Upper lobe of left lung (tissue), 4 donors: ENCODE data around the gene CRELD2.

Experiments
- EP300 ChIP-seq, 4 donors: sonication (generic); formaldehyde crosslinking; IDR thresholded peaks; one replicate each; pipeline ENCODE4 v1.5.1; 2017; ENCODE audit warnings: antibody characterized with exemption in 4 of 4, control low read depth in 2 of 4
- POLR2A ChIP-seq, 4 donors: fragments of 450-650 bp; IDR thresholded peaks; one replicate each; pipeline ENCODE4 v1.5.1; 2016 to 2017; ENCODE audit warnings: antibody characterized with exemption in 4 of 4, mild to moderate bottlenecking in 2 of 4
- POLR2AphosphoS5 ChIP-seq, 2 donors: sonication (generic); formaldehyde crosslinking; IDR thresholded peaks; one replicate each; pipeline ENCODE4 v1.5.1; 2017; ENCODE audit warnings: antibody characterized with exemption in 2 of 2
- TF ChIP-seq, protein P1 (sequence below), 6 experiments: fragments of 450-650 bp in 4 of 6; fragments of 200-600 bp in 2 of 6; sonication (generic) in 2 of 6; IDR thresholded peaks; one replicate each; pipeline ENCODE4 v1.5.1; 2016 to 2019; ENCODE audit warnings: antibody characterized with exemption in 6 of 6

GRCh38 chr22:49916831-49917230, 1.6 kb upstream of the CRELD2 start:
- TF ChIP-seq, protein P1, sequence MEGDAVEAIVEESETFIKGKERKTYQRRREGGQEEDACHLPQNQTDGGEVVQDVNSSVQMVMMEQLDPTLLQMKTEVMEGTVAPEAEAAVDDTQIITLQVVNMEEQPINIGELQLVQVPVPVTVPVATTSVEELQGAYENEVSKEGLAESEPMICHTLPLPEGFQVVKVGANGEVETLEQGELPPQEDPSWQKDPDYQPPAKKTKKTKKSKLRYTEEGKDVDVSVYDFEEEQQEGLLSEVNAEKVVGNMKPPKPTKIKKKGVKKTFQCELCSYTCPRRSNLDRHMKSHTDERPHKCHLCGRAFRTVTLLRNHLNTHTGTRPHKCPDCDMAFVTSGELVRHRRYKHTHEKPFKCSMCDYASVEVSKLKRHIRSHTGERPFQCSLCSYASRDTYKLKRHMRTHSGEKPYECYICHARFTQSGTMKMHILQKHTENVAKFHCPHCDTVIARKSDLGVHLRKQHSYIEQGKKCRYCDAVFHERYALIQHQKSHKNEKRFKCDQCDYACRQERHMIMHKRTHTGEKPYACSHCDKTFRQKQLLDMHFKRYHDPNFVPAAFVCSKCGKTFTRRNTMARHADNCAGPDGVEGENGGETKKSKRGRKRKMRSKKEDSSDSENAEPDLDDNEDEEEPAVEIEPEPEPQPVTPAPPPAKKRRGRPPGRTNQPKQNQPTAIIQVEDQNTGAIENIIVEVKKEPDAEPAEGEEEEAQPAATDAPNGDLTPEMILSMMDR (IDR thresholded peaks at IDR 0.05) = no peak
- TF ChIP-seq EP300 (IDR thresholded peaks at IDR 0.05) (no peak), POLR2AphosphoS5 (IDR thresholded peaks at IDR 0.05) (no peak), POLR2A (IDR thresholded peaks at IDR 0.05) (no peak)
